HEK293 (cell line): Measurements from ENCODE around the gene CYP27C1.

Source experiments
- BCL11A ChIP-seq: fragments of 450-650 bp; formaldehyde crosslinking; IDR thresholded peaks from 2 replicates; pipeline ENCODE4 v1.5.1; 2016; ENCODE audit warnings: low read depth, missing biosample characterization, missing genetic modification characterization
- CTCF ChIP-seq: fragments of 450-650 bp; formaldehyde crosslinking; IDR thresholded peaks from 2 replicates; pipeline ENCODE4 v1.5.1; 2016; ENCODE audit warnings: missing biosample characterization, missing genetic modification characterization
- GLI4 ChIP-seq: fragments of 450-650 bp; formaldehyde crosslinking; IDR thresholded peaks from 2 replicates; pipeline ENCODE4 v1.5.1; 2016; ENCODE audit warnings: missing biosample characterization, missing genetic modification characterization
- PATZ1 ChIP-seq: fragments of 450-650 bp; formaldehyde crosslinking; IDR thresholded peaks from 2 replicates; pipeline ENCODE4 v1.5.1; 2016; ENCODE audit warnings: missing biosample characterization, missing genetic modification characterization
- ZBTB17 ChIP-seq: fragments of 450-650 bp; formaldehyde crosslinking; IDR thresholded peaks from 2 replicates; pipeline ENCODE4 v1.5.1; 2016; ENCODE audit warnings: missing biosample characterization, missing genetic modification characterization
- ZNF48 ChIP-seq: fragments of 450-650 bp; formaldehyde crosslinking; IDR thresholded peaks from 2 replicates; pipeline ENCODE4 v1.5.1; 2016; ENCODE audit warnings: missing biosample characterization, missing genetic modification characterization
- ZNF510 ChIP-seq: fragments of 450-650 bp; formaldehyde crosslinking; IDR thresholded peaks from 2 replicates; pipeline ENCODE4 v1.5.1; 2018; ENCODE audit warnings: mild to moderate bottlenecking, missing genetic modification characterization, missing biosample characterization; ENCODE audit not compliant: insufficient replicate concordance
- ZNF549 ChIP-seq: fragments of 450-650 bp; IDR thresholded peaks from 2 replicates; pipeline ENCODE4 v1.5.1; 2018; ENCODE audit warnings: missing biosample characterization, missing genetic modification characterization, mild to moderate bottlenecking, inconsistent platforms, moderate library complexity
- ZNF558 ChIP-seq: fragments of 450-650 bp; formaldehyde crosslinking; IDR thresholded peaks from 2 replicates; pipeline ENCODE4 v1.5.1; 2016; ENCODE audit warnings: missing biosample characterization, missing genetic modification characterization
- ZNF571 ChIP-seq: fragments of 450-650 bp; formaldehyde crosslinking; IDR thresholded peaks from 2 replicates; pipeline ENCODE4 v1.5.0; 2017; ENCODE audit warnings: missing biosample characterization, missing genetic modification characterization
- ZNF664 ChIP-seq: fragments of 450-650 bp; formaldehyde crosslinking; IDR thresholded peaks from 2 replicates; pipeline ENCODE4 v1.5.1; 2016; ENCODE audit warnings: missing biosample characterization, missing genetic modification characterization
- ZSCAN5A ChIP-seq: fragments of 450-650 bp; formaldehyde crosslinking; IDR thresholded peaks from 2 replicates; pipeline ENCODE4 v1.5.1; 2016; ENCODE audit warnings: missing biosample characterization, missing genetic modification characterization

- TF ChIP-seq CTCF (tag by site-specific recombination) = no peak
- no peak for TF ChIP-seq ZNF664
- no peak for TF ChIP-seq ZNF48 (tag by site-specific recombination)
- no peak for TF ChIP-seq PATZ1
- no peak for TF ChIP-seq GLI4 (tag by site-specific recombination)
- TF ChIP-seq BCL11A (tag by site-specific recombination) = no peak
- no peak for TF ChIP-seq ZSCAN5A (tag by site-specific recombination)
- no peak for TF ChIP-seq ZBTB17
- no peak for TF ChIP-seq ZNF558
- TF ChIP-seq ZNF510 (tag by site-specific recombination) = no peak
- no peak for TF ChIP-seq ZNF549
- TF ChIP-seq ZNF571 = no peak
Measured at GRCh38 chr2:127175041-127175721, 44.9 kb downstream of the CYP27C1 start.
